Measurements from ENCODE around the gene NKD2.

DNA sequence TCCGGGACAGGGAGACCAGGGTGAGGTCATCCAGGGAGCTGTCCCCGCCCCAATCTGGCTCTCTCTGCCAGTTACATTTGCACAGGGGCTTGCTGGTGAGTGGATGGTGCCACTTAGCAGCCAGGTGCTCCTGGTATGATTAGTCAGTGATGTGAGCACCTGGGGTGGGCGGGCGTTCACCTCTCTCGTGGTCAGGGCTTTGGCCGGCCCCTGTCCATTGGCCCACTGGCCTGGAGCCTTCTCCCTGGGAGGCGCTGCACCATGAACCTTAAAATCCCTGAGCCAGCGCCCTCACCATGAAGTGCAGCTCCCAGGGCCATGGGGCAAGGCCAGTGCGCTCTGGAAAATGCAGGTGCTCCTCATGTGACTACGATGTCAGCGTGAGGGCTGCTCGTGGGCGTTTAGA is 2.0 kb downstream of the NKD2 start:
- no peak for TF ChIP-seq CTCF (conservative IDR thresholded peaks at IDR 0.05; ENCODE audit: low read length)
- TF ChIP-seq EZH2phosphoT487 (IDR thresholded peaks at IDR 0.05; ENCODE audit: borderline replicate concordance), result no peak
